Cardiac ventricle fibroblast (primary cell): ENCODE measurements around the gene AGPAT4. TPM values are rescaled to one million over a fixed set of nuclear protein-coding genes. Genes with fewer than 3 reads are reported as not detected.

Source experiments
- total RNA-seq: library from RNA; depleted of rRNA; stranded (reverse); fragments of >200 nt; gene quantifications from 2 replicates; pipeline ENCODE4 v1.2.3, GENCODE V29; 2015

AGPAT4 gene
- total RNA-seq: 2.6 and 3.3 TPM in 2 replicates

GRCh38 chr6:161273752-161274487, at the start of gene AGPAT4:
AGPAT4 (minus strand) TSS chr6:161274061; CDS start chr6:161232213, 41,848 bp downstream.

